HG02840 (cell line): ENCODE results near the gene ACSM2A.
"Not testable (repeated sequence)": the region's sequence is repeated elsewhere in the genome, so short reads cannot be mapped to it uniquely, and the experiment has no call there.

Experiments
- ATAC-seq: cut with Tn5 transposase; IDR thresholded peaks from one replicate; pipeline ENCODE4 v1.9.1; 2021; ENCODE audit warnings: mild to moderate bottlenecking, moderate library complexity, moderate number of reproducible peaks; ENCODE audit not compliant: unreplicated experiment, low FRiP score

Gene ACSM2A

GRCh38 chr16:20536669-20537068, 85.3 kb downstream of the ACSM2A start:
- not testable (repeated sequence) for ATAC-seq
